Osteocyte (in vitro differentiated cells): Measurements from ENCODE around the gene SIRT4. TPM values are rescaled to one million over a fixed set of nuclear protein-coding genes. Genes with fewer than 3 reads are reported as not detected.

ENCODE experiments used
- DNase-seq: peaks from one replicate; pipeline ENCODE4 v3.0.0; 2021; ENCODE audit warnings: mixed read lengths; ENCODE audit not compliant: unreplicated experiment; ENCODE audit errors: extremely low spot score
- H3K27ac Mint-ChIP-seq: one replicate; pipeline ENCODE4 v1.8.0; 2021; ENCODE audit warnings: mild to moderate bottlenecking, mixed read lengths; ENCODE audit not compliant: unreplicated experiment
- H3K27me3 Mint-ChIP-seq: one replicate; pipeline ENCODE4 v1.8.0; 2021; ENCODE audit warnings: mixed read lengths; ENCODE audit not compliant: unreplicated experiment
- H3K36me3 Mint-ChIP-seq: one replicate; pipeline ENCODE4 v1.8.0; 2021; ENCODE audit warnings: mixed read lengths; ENCODE audit not compliant: unreplicated experiment
- H3K4me1 Mint-ChIP-seq: one replicate; pipeline ENCODE4 v1.8.0; 2021; ENCODE audit warnings: mixed read lengths; ENCODE audit not compliant: unreplicated experiment
- H3K4me3 Mint-ChIP-seq: one replicate; pipeline ENCODE4 v1.8.0; 2021; ENCODE audit warnings: mild to moderate bottlenecking, moderate library complexity, mixed read lengths; ENCODE audit not compliant: unreplicated experiment
- H3K9me3 Mint-ChIP-seq: one replicate; pipeline ENCODE4 v1.8.0; 2021; ENCODE audit warnings: mixed read lengths; ENCODE audit not compliant: unreplicated experiment
- CTCF ChIP-seq: fragments of 200-600 bp; sonication (generic); IDR thresholded peaks from 2 replicates; pipeline ENCODE4 v1.5.0; 2021; ENCODE audit warnings: antibody characterized with exemption, mild to moderate bottlenecking, moderate library complexity
- total RNA-seq: library from RNA; stranded (reverse); gene quantifications from 2 replicates; pipeline ENCODE4 v1.2.1, GENCODE V29; 2021

The SIRT4 gene
- total RNA-seq, 1 donor from 2014 or later, result 0.97 TPM

DNA sequence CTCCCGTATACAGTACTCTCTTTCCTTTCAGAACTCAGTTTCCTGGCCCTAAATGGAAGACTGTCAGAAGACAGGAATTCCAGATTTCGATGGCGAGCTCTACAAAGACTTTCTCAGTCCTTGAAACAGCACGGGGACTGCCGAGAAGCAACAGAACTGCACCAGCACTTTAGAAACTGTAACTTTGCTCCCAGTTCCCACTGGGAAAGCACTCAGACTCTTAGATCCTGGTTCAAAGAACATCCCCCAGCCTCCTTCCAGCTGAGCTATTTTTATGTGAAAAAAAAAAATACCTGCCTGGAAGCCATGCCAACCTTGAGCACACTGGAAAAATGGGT is 38.4 kb upstream of the SIRT4 start:
- H3K27ac Mint-ChIP-seq, result peak overlapping the region; percentile 64
- peak overlapping the region; percentile 88 for H3K4me3 Mint-ChIP-seq
- DNase-seq, result no peak
- H3K36me3 Mint-ChIP-seq, result no peaks in the 10 kb centered on the region
- TF ChIP-seq CTCF, result no peak
- no peaks in the 10 kb centered on the region for H3K9me3 Mint-ChIP-seq
- peaks cover 47% of the 10 kb centered on the region for H3K4me1 Mint-ChIP-seq
- H3K27me3 Mint-ChIP-seq, result no peaks in the 10 kb centered on the region

DNA sequence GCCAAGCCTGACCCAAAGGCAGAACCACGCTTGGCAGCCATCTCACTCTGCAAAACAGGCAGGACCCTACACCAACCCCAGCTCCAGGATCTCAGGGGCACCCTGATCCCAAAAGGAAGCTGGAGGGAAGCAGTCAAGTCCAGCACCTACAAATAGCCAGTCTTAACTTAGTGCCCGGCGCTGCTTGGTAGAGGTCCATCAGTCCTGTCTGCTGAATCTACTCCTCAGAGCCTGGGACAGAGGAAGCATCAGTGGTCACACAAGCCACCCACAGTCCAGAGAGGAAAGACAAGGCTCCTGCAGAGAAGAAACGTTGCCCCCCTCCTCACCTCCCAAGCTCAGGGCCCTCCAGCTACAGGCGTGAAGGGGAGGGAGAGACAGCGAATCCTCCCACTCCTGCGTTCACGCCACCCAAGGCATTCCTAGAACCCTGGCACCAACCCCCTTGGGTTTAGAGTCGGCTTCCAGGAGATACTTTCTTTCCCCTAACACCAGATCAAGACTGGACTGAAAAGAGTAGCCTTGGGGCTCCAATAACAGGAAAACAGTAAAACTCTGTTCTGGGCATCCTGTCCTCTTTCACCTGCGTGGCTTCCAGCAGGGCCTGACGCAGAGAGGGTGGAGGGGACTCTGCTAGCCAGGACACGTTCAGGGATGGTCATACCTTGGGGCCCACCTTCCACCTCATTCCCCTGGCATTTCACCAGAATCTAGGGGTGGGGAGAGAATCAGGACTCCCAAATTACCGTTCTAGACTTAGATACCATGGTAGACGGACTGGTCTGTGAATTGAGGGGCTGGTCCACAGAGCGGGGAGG is 37.8 kb upstream of the SIRT4 start:
- Mint-ChIP-seq H3K36me3 (no peaks in the 10 kb centered on the region), H3K9me3 (no peaks in the 10 kb centered on the region), H3K27ac (peak overlapping the region; percentile 64), H3K4me1 (peaks cover 46% of the 10 kb centered on the region), H3K4me3 (peak overlapping the region; percentile 88), H3K27me3 (no peaks in the 10 kb centered on the region)
- TF ChIP-seq CTCF, result no peak
- DNase-seq, result no peak

GRCh38 chr12:120264904-120265472 is 37.1 kb upstream of the SIRT4 start:
- TF ChIP-seq CTCF, result no peak
- Mint-ChIP-seq H3K4me3 (peak overlapping the region; percentile 88), H3K27ac (peak overlapping the region; percentile 64), H3K4me1 (peaks cover 41% of the 10 kb centered on the region), H3K27me3 (no peaks in the 10 kb centered on the region), H3K9me3 (no peaks in the 10 kb centered on the region), H3K36me3 (no peaks in the 10 kb centered on the region)
- no peak for DNase-seq

GRCh38 chr12:120265473-120266179 is 36.5 kb upstream of the SIRT4 start, which contains the start of gene PXN:
Gene PXN, minus strand, starts transcription at chr12:120265730. Its CDS starts 101 bp downstream, at chr12:120265629.
- TF ChIP-seq CTCF, result peak; percentile 90
- H3K4me1 Mint-ChIP-seq, result peaks cover 37% of the 10 kb centered on the region
- H3K27me3 Mint-ChIP-seq, result no peaks in the 10 kb centered on the region
- peak within 1 kb of the TSS; percentile 88 for H3K4me3 Mint-ChIP-seq
- peak; percentile 97 for DNase-seq
- no peaks in the 10 kb centered on the region for H3K9me3 Mint-ChIP-seq
- no peaks in the 10 kb centered on the region for H3K36me3 Mint-ChIP-seq
- peak within 1 kb of the TSS; percentile 64 for H3K27ac Mint-ChIP-seq
